Nephron progenitor cell (in vitro differentiated cells): ENCODE results near the gene SSNA1.
A peak's percentile ranks its signal among the peaks of the same experiment; 100 is the strongest.

Experiments
- DNase-seq: peaks from one replicate; pipeline ENCODE4 v3.0.0; 2021
- H3K27ac Mint-ChIP-seq: 2 replicates; pipeline ENCODE4 v1.8.0; 2021; ENCODE audit warnings: mild to moderate bottlenecking, moderate library complexity, mixed read lengths
- H3K27me3 Mint-ChIP-seq: 2 replicates; pipeline ENCODE4 v1.8.0; 2021; ENCODE audit warnings: mild to moderate bottlenecking, low read depth, mixed read lengths; ENCODE audit not compliant: poor library complexity
- H3K36me3 Mint-ChIP-seq: 2 replicates; pipeline ENCODE4 v1.8.0; 2021; ENCODE audit warnings: low read depth, mixed read lengths
- H3K4me1 Mint-ChIP-seq: 2 replicates; pipeline ENCODE4 v1.8.0; 2021; ENCODE audit warnings: mixed read lengths
- H3K4me3 Mint-ChIP-seq: 2 replicates; pipeline ENCODE4 v1.8.0; 2021; ENCODE audit warnings: mild to moderate bottlenecking, moderate library complexity, mixed read lengths
- H3K9me3 Mint-ChIP-seq: 2 replicates; pipeline ENCODE4 v1.8.0; 2021; ENCODE audit warnings: mild to moderate bottlenecking, moderate library complexity, mixed read lengths
- CTCF ChIP-seq: fragments of 200-600 bp; sonication (generic); IDR thresholded peaks from 2 replicates; pipeline ENCODE4 v1.5.0; 2021; ENCODE audit warnings: antibody characterized with exemption

The SSNA1 gene

GRCh38 chr9:137175345-137175961 lies 13.0 kb upstream of the SSNA1 start:
- no peak overlapping the region for H3K4me3 Mint-ChIP-seq
- TF ChIP-seq CTCF, result no peak
- H3K27me3 Mint-ChIP-seq, result peaks cover 63% of the 10 kb centered on the region
- H3K27ac Mint-ChIP-seq, result no peak overlapping the region
- no peaks in the 10 kb centered on the region for H3K9me3 Mint-ChIP-seq
- H3K4me1 Mint-ChIP-seq, result no peaks in the 10 kb centered on the region
- DNase-seq, result no peak
- peaks cover 6% of the 10 kb centered on the region for H3K36me3 Mint-ChIP-seq

GRCh38 chr9:137176302-137177182 lies 11.9 kb upstream of the SSNA1 start:
- Mint-ChIP-seq H3K4me3 (no peak overlapping the region), H3K9me3 (no peaks in the 10 kb centered on the region), H3K27me3 (peaks cover 52% of the 10 kb centered on the region), H3K27ac (no peak overlapping the region), H3K36me3 (peaks cover 6% of the 10 kb centered on the region), H3K4me1 (no peaks in the 10 kb centered on the region)
- peak; percentile 61 for TF ChIP-seq CTCF
- peak; percentile 40 for DNase-seq

GRCh38 chr9:137178201-137178938 lies 10.1 kb upstream of the SSNA1 start:
- no peaks in the 10 kb centered on the region for H3K4me1 Mint-ChIP-seq
- TF ChIP-seq CTCF, result no peak
- no peaks in the 10 kb centered on the region for H3K9me3 Mint-ChIP-seq
- no peak for DNase-seq
- H3K36me3 Mint-ChIP-seq, result peaks cover 10% of the 10 kb centered on the region
- peaks cover 33% of the 10 kb centered on the region for H3K27me3 Mint-ChIP-seq
- no peak overlapping the region for H3K27ac Mint-ChIP-seq
- H3K4me3 Mint-ChIP-seq, result no peak overlapping the region

GRCh38 chr9:137178939-137179630 lies 9.4 kb upstream of the SSNA1 start:
- Mint-ChIP-seq H3K4me1 (no peaks in the 10 kb centered on the region), H3K36me3 (peaks cover 11% of the 10 kb centered on the region), H3K27me3 (peaks cover 26% of the 10 kb centered on the region), H3K9me3 (no peaks in the 10 kb centered on the region), H3K4me3 (no peak overlapping the region), H3K27ac (no peak overlapping the region)
- no peak for DNase-seq
- TF ChIP-seq CTCF, result no peak

- peaks cover 15% of the 10 kb centered on the region for H3K36me3 Mint-ChIP-seq
- no peaks in the 10 kb centered on the region for H3K4me1 Mint-ChIP-seq
- H3K27ac Mint-ChIP-seq, result no peak overlapping the region
- H3K9me3 Mint-ChIP-seq, result no peaks in the 10 kb centered on the region
- peaks cover 21% of the 10 kb centered on the region for H3K27me3 Mint-ChIP-seq
- H3K4me3 Mint-ChIP-seq, result no peak overlapping the region
- no peak for TF ChIP-seq CTCF
- no peak for DNase-seq
These were observed 8.7 kb upstream of the SSNA1 start for GRCh38 chr9:137179761-137180160.
